CD4-positive, alpha-beta memory T cell (primary cell): ENCODE results near the gene TAS2R16. TPM values are rescaled to one million over a fixed set of nuclear protein-coding genes. Genes with fewer than 3 reads are reported as not detected.

Experiments
- CTCF ChIA-PET: fragments of 350-600 bp; sonication (Branson Sonifier 250); formaldehyde crosslinking; loops from one replicate; lab custom pipeline; 2021; ENCODE audit warnings: inconsistent platforms; ENCODE audit not compliant: partially characterized antibody; lab: Charles Lee
- POLR2A ChIA-PET: fragments of 350-600 bp; sonication (Branson Sonifier 250); formaldehyde crosslinking; loops from one replicate; lab custom pipeline; 2021; ENCODE audit not compliant: partially characterized antibody; lab: Charles Lee
- DNase-seq, 5 donors: peaks; one replicate each; pipeline versions ENCODE4 v3.0.0 to v3.0.0-alpha.2; 2020 to 2022; ENCODE audit warnings: mixed read lengths in 1 of 5
- H3K27ac ChIP-seq: one replicate; pipeline ENCODE4 v1.7.0; 2013; ENCODE audit warnings: low read depth, low read length
- H3K27me3 ChIP-seq: 2 replicates; pipeline ENCODE4 v1.7.0; 2013; ENCODE audit warnings: mild to moderate bottlenecking, low read length, moderate library complexity; ENCODE audit not compliant: insufficient read depth
- H3K36me3 ChIP-seq: 2 replicates; pipeline ENCODE4 v1.7.0; 2013; ENCODE audit warnings: mild to moderate bottlenecking, low read length, moderate library complexity; ENCODE audit not compliant: insufficient read depth
- H3K4me1 ChIP-seq: 2 replicates; pipeline ENCODE4 v1.7.0; 2013; ENCODE audit warnings: mild to moderate bottlenecking, low read length, moderate library complexity; ENCODE audit not compliant: insufficient read depth
- H3K4me3 ChIP-seq, 2 donors: one replicate each; pipeline ENCODE4 v1.7.0; 2013; ENCODE audit warnings: low read length in 2 of 2, mild to moderate bottlenecking in 1 of 2
- H3K9me3 ChIP-seq, 2 donors: one replicate each; pipeline ENCODE4 v1.7.0; 2013; ENCODE audit warnings: low read length in 2 of 2, control low read depth in 1 of 2; ENCODE audit not compliant: control insufficient read depth in 1 of 2
- H3K27ac Mint-ChIP-seq, 7 donors: one replicate each; pipeline ENCODE4 v1.8.0; 2020 to 2021; ENCODE audit warnings: mixed read lengths in 7 of 7, mild to moderate bottlenecking in 6 of 7, inconsistent platforms in 3 of 7, moderate library complexity in 3 of 7
- H3K27me3 Mint-ChIP-seq, 2 donors: one replicate each; pipeline ENCODE4 v1.8.0; 2020 to 2021; ENCODE audit warnings: mixed read lengths in 2 of 2
- H3K36me3 Mint-ChIP-seq, 2 donors: one replicate each; pipeline ENCODE4 v1.8.0; 2020 to 2021; ENCODE audit warnings: mixed read lengths in 2 of 2, inconsistent platforms in 1 of 2, mild to moderate bottlenecking in 1 of 2
- H3K4me1 Mint-ChIP-seq, 4 donors: one replicate each; pipeline ENCODE4 v1.8.0; 2020 to 2021; ENCODE audit warnings: mixed read lengths in 4 of 4, mild to moderate bottlenecking in 1 of 4
- H3K4me3 Mint-ChIP-seq, 8 donors: one replicate each; pipeline ENCODE4 v1.8.0; 2020 to 2021; ENCODE audit warnings: mixed read lengths in 8 of 8, mild to moderate bottlenecking in 7 of 8, moderate library complexity in 6 of 8, inconsistent platforms in 3 of 8
- H3K9me3 Mint-ChIP-seq, 8 donors: one replicate each; pipeline ENCODE4 v1.8.0; 2020 to 2021; ENCODE audit warnings: mixed read lengths in 8 of 8, mild to moderate bottlenecking in 5 of 8, inconsistent platforms in 3 of 8, moderate library complexity in 1 of 8
- intact Hi-C: fragments of 100-400 bp; cut with micrococcal nuclease; formaldehyde crosslinking; loops from one replicate; pipeline ENCODE4 v1.15.1; 2023
- polyA plus RNA-seq, 2 donors: library from polyadenylated mRNA; unstranded; fragments of 300-500 nt; fragmentation: Illumina TruSeq; gene quantifications; one replicate each; pipeline ENCODE4 v1.2.3, GENCODE V29; 2021
- total RNA-seq, 2 experiments: library from RNA; stranded (reverse); gene quantifications; one replicate each; pipeline ENCODE4 v1.2.3, GENCODE V29; 2021

The TAS2R16 gene
- total and polyA plus RNA-seq, 4 experiments from 2014 or later: not detected

DNA sequence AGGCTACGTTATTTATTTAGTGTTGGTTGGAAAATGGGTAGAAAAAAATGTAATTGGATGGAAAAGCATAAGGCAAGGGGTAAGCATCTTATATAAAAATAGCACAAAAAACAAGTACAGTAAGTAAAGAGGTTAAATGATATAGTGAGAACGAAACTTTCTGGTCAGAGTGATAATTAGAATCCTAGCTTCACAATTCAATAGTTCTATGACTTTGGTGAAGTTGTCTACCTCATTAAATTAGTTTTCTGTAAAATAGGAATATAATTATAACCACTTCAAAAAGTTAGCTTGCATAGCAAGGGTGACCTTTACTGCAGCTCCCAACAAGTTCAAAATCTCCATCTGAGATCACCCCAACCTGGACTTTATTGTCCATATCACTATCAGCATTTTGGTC lies 30.8 kb upstream of the TAS2R16 start:
- Histone ChIP-seq H3K27ac (no peak overlapping the region), H3K4me3 (no peak overlapping the region), H3K9me3 (no peaks in the 10 kb centered on the region), H3K4me1 (no peaks in the 10 kb centered on the region), H3K27me3 (no peaks in the 10 kb centered on the region), H3K36me3 (no peaks in the 10 kb centered on the region)
- peaks cover 0 to 18% (median 7%) of the 10 kb centered on the region in 8 donors for H3K9me3 Mint-ChIP-seq
- no peak for DNase-seq
- POLR2A ChIA-PET: no interaction called here
- H3K36me3 Mint-ChIP-seq: no peaks in the 10 kb centered on the region
- H3K27me3 Mint-ChIP-seq: no peaks in the 10 kb centered on the region
- CTCF ChIA-PET: no interaction called here
- no peak overlapping the region for H3K27ac Mint-ChIP-seq
- intact Hi-C loops: no loop called here
- H3K4me1 Mint-ChIP-seq: no peaks in the 10 kb centered on the region
- H3K4me3 Mint-ChIP-seq: no peak overlapping the region

DNA sequence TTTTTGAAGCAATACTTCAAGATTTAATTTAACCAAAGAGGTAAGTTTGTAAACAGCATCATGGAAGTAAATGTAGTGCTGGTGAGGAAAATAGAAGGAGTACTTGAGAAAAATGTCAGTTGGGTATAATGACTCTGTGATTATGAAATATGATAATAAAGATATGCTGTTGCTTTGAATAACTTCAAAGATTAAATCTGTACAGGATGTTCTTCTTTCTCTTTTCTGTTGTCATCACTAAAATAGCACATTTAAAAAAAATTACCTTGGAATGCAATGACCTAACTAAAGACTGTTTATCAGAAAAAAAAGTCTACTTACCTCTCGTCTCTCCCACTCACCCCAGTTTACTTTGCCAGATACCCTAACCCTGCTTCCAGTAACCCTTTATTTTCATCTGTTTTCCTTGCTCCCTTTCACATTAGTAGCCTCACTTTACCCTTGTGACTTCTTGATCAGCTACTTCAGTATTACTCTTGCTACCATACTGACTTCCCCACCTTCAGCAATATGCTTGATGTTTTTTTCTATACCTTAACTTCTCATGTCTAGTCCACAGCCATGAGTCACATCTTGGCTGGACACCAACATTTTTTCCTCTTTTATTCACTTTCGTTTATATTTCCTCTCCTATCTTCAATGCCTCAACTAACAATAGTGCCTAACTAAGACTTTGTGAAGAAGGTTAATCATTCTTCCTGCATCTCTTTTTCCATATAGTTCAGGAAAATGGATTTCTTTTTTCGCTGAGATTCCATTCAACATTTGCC lies 29.7 kb upstream of the TAS2R16 start:
- H3K9me3 ChIP-seq: no peaks in the 10 kb centered on the region
- H3K27me3 ChIP-seq: no peaks in the 10 kb centered on the region
- no peak overlapping the region for H3K4me3 Mint-ChIP-seq
- H3K4me1 ChIP-seq: no peaks in the 10 kb centered on the region
- H3K27ac ChIP-seq: no peak overlapping the region
- intact Hi-C loops: no loop called here
- ChIA-PET POLR2A (no interaction called here), CTCF (no interaction called here)
- H3K36me3 ChIP-seq: no peaks in the 10 kb centered on the region
- no peaks in the 10 kb centered on the region for H3K27me3 Mint-ChIP-seq
- peaks cover 0 to 22% (median 8%) of the 10 kb centered on the region in 8 donors for H3K9me3 Mint-ChIP-seq
- H3K27ac Mint-ChIP-seq: no peak overlapping the region
- H3K4me1 Mint-ChIP-seq: no peaks in the 10 kb centered on the region
- no peaks in the 10 kb centered on the region for H3K36me3 Mint-ChIP-seq
- H3K4me3 ChIP-seq: no peak overlapping the region
- no peak for DNase-seq

DNA sequence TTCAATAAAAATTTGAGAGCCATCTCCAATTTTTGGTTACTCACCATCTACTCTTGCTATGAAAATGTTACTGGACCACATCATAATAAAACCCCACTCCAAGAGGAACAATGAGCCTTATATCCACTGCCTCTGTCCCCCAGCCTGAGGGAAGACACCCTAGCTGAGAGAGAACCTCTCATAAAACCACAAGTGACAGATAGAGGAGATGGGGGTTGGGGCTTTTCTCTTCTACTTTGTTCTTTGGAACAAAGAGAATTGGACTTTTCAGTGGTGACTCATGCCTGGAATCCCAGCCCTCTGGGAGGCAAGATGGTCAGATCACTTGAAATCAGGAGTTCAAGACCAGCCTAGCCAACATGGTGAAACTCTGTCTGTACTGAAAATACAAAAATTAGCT lies 27.6 kb upstream of the TAS2R16 start:
- H3K4me1 ChIP-seq: no peaks in the 10 kb centered on the region
- H3K9me3 Mint-ChIP-seq: peaks cover 0 to 26% (median 9%) of the 10 kb centered on the region in 8 donors
- no peaks in the 10 kb centered on the region for H3K4me1 Mint-ChIP-seq
- H3K4me3 Mint-ChIP-seq: no peak overlapping the region
- intact Hi-C loops: no loop called here
- no peak overlapping the region for H3K4me3 ChIP-seq
- CTCF ChIA-PET: no interaction called here
- POLR2A ChIA-PET: no interaction called here
- H3K27ac ChIP-seq: no peak overlapping the region
- H3K36me3 Mint-ChIP-seq: no peaks in the 10 kb centered on the region
- H3K27ac Mint-ChIP-seq: no peak overlapping the region
- H3K36me3 ChIP-seq: no peaks in the 10 kb centered on the region
- DNase-seq: no peak
- no peaks in the 10 kb centered on the region for H3K9me3 ChIP-seq
- H3K27me3 ChIP-seq: no peaks in the 10 kb centered on the region
- no peaks in the 10 kb centered on the region for H3K27me3 Mint-ChIP-seq

DNA sequence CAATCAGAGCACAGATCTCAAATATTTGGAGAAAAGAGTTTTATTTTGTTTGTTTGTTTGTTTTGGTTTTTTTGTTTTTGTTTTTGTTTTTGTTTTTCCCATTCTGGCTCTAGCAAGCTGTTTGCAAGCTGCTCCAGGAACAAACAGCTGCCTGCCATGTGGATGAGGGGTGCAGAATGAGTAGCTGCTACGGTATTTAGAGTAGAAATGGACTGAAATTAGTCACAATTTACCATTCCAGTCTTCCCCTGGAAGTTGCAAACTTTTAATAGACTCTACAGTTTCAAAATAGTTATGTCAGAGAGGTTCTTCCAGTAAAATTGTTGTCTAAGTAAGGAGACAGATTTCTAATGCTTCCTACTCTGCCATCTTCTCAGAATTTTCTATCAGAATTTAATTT lies 27.1 kb upstream of the TAS2R16 start:
- ChIA-PET POLR2A (no interaction called here), CTCF (no interaction called here)
- no peaks in the 10 kb centered on the region for H3K9me3 ChIP-seq
- H3K27me3 ChIP-seq: no peaks in the 10 kb centered on the region
- H3K36me3 ChIP-seq: no peaks in the 10 kb centered on the region
- DNase-seq: no peak
- intact Hi-C loops: no loop called here
- H3K4me3 Mint-ChIP-seq: no peak overlapping the region
- no peak overlapping the region for H3K27ac ChIP-seq
- no peaks in the 10 kb centered on the region for H3K4me1 Mint-ChIP-seq
- H3K4me3 ChIP-seq: no peak overlapping the region
- H3K27me3 Mint-ChIP-seq: no peaks in the 10 kb centered on the region
- H3K9me3 Mint-ChIP-seq: peaks cover 0 to 26% (median 9%) of the 10 kb centered on the region in 8 donors
- no peak overlapping the region for H3K27ac Mint-ChIP-seq
- H3K4me1 ChIP-seq: no peaks in the 10 kb centered on the region
- no peaks in the 10 kb centered on the region for H3K36me3 Mint-ChIP-seq

DNA sequence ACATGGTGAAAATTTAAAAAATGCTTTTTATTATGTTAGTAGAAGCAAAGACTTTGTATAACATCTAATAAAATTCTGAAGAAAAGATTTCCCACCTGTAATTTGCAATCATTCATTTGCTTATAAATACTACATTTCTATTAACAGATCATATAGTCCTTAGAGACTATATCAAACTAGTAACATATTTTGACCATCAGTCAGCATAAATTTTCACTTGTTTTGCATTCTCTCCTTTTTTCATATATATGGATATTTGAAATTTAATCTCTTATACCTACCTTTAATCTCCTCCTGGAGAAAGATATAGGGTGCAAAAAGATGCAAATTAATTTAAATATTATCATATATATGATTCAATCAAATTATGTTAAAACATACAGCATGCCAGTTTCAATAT lies 16.9 kb upstream of the TAS2R16 start:
- no peak overlapping the region for H3K4me3 ChIP-seq
- intact Hi-C loops: no loop called here
- Mint-ChIP-seq H3K4me3 (no peak overlapping the region), H3K4me1 (no peaks in the 10 kb centered on the region), H3K27ac (no peak overlapping the region), H3K36me3 (no peaks in the 10 kb centered on the region), H3K9me3 (peaks cover 2 to 20% (median 5%) of the 10 kb centered on the region in 8 donors), H3K27me3 (no peaks in the 10 kb centered on the region)
- H3K9me3 ChIP-seq: no peaks in the 10 kb centered on the region
- ChIA-PET POLR2A (no interaction called here), CTCF (no interaction called here)
- DNase-seq: no peak
- no peaks in the 10 kb centered on the region for H3K36me3 ChIP-seq
- no peak overlapping the region for H3K27ac ChIP-seq
- no peaks in the 10 kb centered on the region for H3K4me1 ChIP-seq
- H3K27me3 ChIP-seq: no peaks in the 10 kb centered on the region

DNA sequence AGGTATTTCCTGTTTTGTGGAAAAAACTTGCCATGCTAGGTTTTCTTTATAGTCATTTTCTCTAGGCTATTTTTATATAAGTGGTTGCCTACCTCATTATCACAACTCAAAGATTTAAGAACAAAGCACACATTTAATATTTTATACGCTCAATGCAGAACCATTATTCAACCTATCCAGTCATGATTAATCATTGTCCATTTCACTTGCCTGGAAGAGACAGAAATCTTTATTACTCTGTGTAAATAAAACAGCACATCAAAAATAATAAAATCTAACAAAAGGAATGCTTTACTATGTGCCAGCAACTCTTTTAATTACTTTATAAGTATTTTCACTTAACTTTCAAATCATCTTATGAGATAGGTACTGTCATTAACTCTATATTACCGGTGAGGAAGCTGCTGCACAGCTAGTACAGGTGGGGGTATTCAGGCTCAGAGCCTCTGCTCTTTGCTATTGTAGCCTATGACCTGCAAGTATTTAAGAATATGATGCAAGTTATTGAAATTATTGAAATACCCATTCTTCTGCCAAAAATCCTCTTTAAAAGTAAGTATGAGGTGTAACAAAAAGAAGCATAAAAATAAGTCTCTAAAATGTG lies 16.4 kb upstream of the TAS2R16 start:
- CTCF ChIA-PET: no interaction called here
- intact Hi-C loops: no loop called here

DNA sequence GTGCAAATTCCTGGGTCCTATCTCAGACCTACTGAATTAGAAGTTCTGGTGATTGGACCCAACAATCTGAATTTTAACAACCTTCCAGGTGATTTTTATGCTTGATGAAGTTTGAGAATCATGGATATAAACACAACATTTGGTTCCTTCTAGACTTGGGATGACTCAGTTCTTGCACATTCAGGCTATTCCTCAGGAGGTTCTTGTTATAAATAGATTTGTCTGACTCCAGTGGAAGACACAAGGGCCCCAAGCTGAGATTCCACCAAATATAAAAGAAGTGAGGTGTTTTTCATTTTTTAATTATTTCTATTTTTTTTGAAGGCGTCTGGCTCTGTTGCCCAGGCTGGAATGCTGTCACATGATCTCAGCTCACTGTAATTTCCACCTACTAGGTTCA lies 9.4 kb upstream of the TAS2R16 start:
- ChIA-PET POLR2A (no interaction called here), CTCF (no interaction called here)
- no peaks in the 10 kb centered on the region for H3K36me3 Mint-ChIP-seq
- Histone ChIP-seq H3K27me3 (no peaks in the 10 kb centered on the region), H3K36me3 (no peaks in the 10 kb centered on the region), H3K4me3 (no peak overlapping the region), H3K4me1 (no peaks in the 10 kb centered on the region), H3K27ac (no peak overlapping the region), H3K9me3 (no peaks in the 10 kb centered on the region)
- no peak for DNase-seq
- H3K9me3 Mint-ChIP-seq: peaks cover 0 to 14% (median 5%) of the 10 kb centered on the region in 8 donors
- intact Hi-C loops: no loop called here
- no peak overlapping the region for H3K4me3 Mint-ChIP-seq
- H3K4me1 Mint-ChIP-seq: no peaks in the 10 kb centered on the region
- H3K27me3 Mint-ChIP-seq: no peaks in the 10 kb centered on the region
- H3K27ac Mint-ChIP-seq: no peak overlapping the region

More for the DNA sequence above, 16.4 kb upstream of the TAS2R16 start:
- Histone ChIP-seq H3K4me3 (no peak overlapping the region), H3K36me3 (no peaks in the 10 kb centered on the region), H3K27me3 (no peaks in the 10 kb centered on the region), H3K27ac (no peak overlapping the region), H3K4me1 (no peaks in the 10 kb centered on the region), H3K9me3 (no peaks in the 10 kb centered on the region)
- no peaks in the 10 kb centered on the region for H3K36me3 Mint-ChIP-seq
- POLR2A ChIA-PET: no interaction called here
- H3K27me3 Mint-ChIP-seq: no peaks in the 10 kb centered on the region
- no peaks in the 10 kb centered on the region for H3K4me1 Mint-ChIP-seq
- H3K9me3 Mint-ChIP-seq: peaks cover 2 to 18% (median 5%) of the 10 kb centered on the region in 8 donors
- no peak overlapping the region for H3K4me3 Mint-ChIP-seq
- no peak for DNase-seq
- H3K27ac Mint-ChIP-seq: no peak overlapping the region
